ENCODE measurements around the gene ANO9.

- no peak for TF ChIP-seq CTCF (IDR thresholded peaks at IDR 0.05)
- TF ChIP-seq POLR2A (IDR thresholded peaks at IDR 0.05): no peak
These were observed 4.5 kb downstream of the ANO9 start for GRCh38 chr11:437228-437870.

Measured in esophagus squamous epithelium (tissue), 4 donors.